HepG2 (cell line): ENCODE data around the gene PFN1. TPM values are rescaled to one million over a fixed set of nuclear protein-coding genes. Genes with fewer than 3 reads are reported as not detected.

Experiments
- GZF1 ChIP-seq: sonication (generic); formaldehyde crosslinking; IDR thresholded peaks from 2 replicates; pipeline ENCODE4 v1.5.1; 2020; ENCODE audit warnings: mild to moderate bottlenecking, missing genetic modification reagents
- HOXA9 ChIP-seq: sonication (generic); formaldehyde crosslinking; IDR thresholded peaks from 2 replicates; pipeline ENCODE4 v1.8.1; 2022; ENCODE audit warnings: missing genetic modification reagents, mild to moderate bottlenecking, moderate library complexity, borderline replicate concordance
- PAXIP1 ChIP-seq: sonication (generic); formaldehyde crosslinking; conservative IDR thresholded peaks from 2 replicates; pipeline ENCODE4 v1.4.0; 2020; ENCODE audit warnings: mild to moderate bottlenecking, missing genetic modification reagents, moderate library complexity
- PITX1 ChIP-seq: sonication (generic); formaldehyde crosslinking; IDR thresholded peaks from 2 replicates; pipeline ENCODE4 v1.5.1; 2020; ENCODE audit warnings: mild to moderate bottlenecking, missing genetic modification reagents
- REPIN1 ChIP-seq: sonication (generic); formaldehyde crosslinking; IDR thresholded peaks from 2 replicates; pipeline ENCODE4 v1.8.0; 2022; ENCODE audit warnings: missing genetic modification reagents, low read depth, mild to moderate bottlenecking, borderline replicate concordance
- SMAD1 ChIP-seq: sonication (generic); formaldehyde crosslinking; IDR thresholded peaks from 2 replicates; pipeline ENCODE4 v1.4.0; 2020; ENCODE audit warnings: missing genetic modification reagents, low read depth, mild to moderate bottlenecking, borderline replicate concordance
- SP2 ChIP-seq: sonication (generic); formaldehyde crosslinking; IDR thresholded peaks from 2 replicates; pipeline ENCODE4 v1.5.1; 2020; ENCODE audit warnings: mild to moderate bottlenecking, missing genetic modification reagents
- SRSF4 ChIP-seq: fragments of 200-400 bp; formaldehyde crosslinking; IDR thresholded peaks from one replicate; pipeline ENCODE4 v1.6.1; 2018; ENCODE audit warnings: mild to moderate bottlenecking, low read depth, low read length, moderate library complexity; ENCODE audit not compliant: poor library complexity, severe bottlenecking
- TRAFD1 ChIP-seq: sonication (generic); formaldehyde crosslinking; IDR thresholded peaks from 2 replicates; pipeline ENCODE4 v1.5.1; 2020; ENCODE audit warnings: missing genetic modification reagents, mild to moderate bottlenecking, borderline replicate concordance
- ZFP1 ChIP-seq: IDR thresholded peaks from 2 replicates; pipeline ENCODE4 v1.6.1; 2016
- ZNF263 ChIP-seq: sonication (generic); formaldehyde crosslinking; IDR thresholded peaks from 2 replicates; pipeline ENCODE4 v1.4.0; 2020; ENCODE audit warnings: missing genetic modification reagents
- ZNF3 ChIP-seq: IDR thresholded peaks from 2 replicates; pipeline ENCODE4 v1.7.0; 2017; ENCODE audit warnings: inconsistent platforms
- ZNF326 ChIP-seq: sonication (generic); formaldehyde crosslinking; IDR thresholded peaks from 2 replicates; pipeline ENCODE4 v1.4.0; 2020; ENCODE audit warnings: missing genetic modification reagents, borderline replicate concordance
- ZNF407 ChIP-seq: sonication (generic); formaldehyde crosslinking; IDR thresholded peaks from one replicate; pipeline ENCODE4 v1.5.1; 2020; ENCODE audit warnings: mild to moderate bottlenecking, missing genetic modification reagents; ENCODE audit errors: not compliant biosample characterization
- ZNF431 ChIP-seq: sonication (generic); formaldehyde crosslinking; IDR thresholded peaks from 2 replicates; pipeline ENCODE4 v1.9.0; 2022; ENCODE audit warnings: missing genetic modification reagents, low read depth, mild to moderate bottlenecking, borderline replicate concordance
- polyA plus RNA-seq, 8 experiments: library from polyadenylated mRNA; depleted of rRNA in 3 of 8; stranded (reverse) in 7 of 8; unstranded in 1 of 8; fragments of >200 nt; fragmentation: Illumina TruSeq in 4 of 8; extraction: Trizol in 4 of 8; gene quantifications; 2 replicates each; pipeline versions ENCODE4 v1.2.1 to v1.2.3, GENCODE V29; 2011 to 2016; ENCODE audit warnings: low read depth in 4 of 8, missing spikeins in 1 of 8, mixed read lengths in 1 of 8; ENCODE audit not compliant: insufficient read depth in 1 of 8
- total RNA-seq, 5 experiments: library from RNA; depleted of rRNA; stranded (reverse); fragments of >200 nt; fragmentation: Illumina TruSeq; extraction: Trizol; gene quantifications; 2 replicates each; pipeline ENCODE4 v1.2.3, GENCODE V29; 2016; ENCODE audit warnings: low read depth in 1 of 5

The PFN1 gene
- total and polyA plus RNA-seq, 2 of the 13 experiments (the other 11 are each of a cell fraction or from before 2014, with no cell fraction given), result 494 to 613 TPM

GRCh38 chr17:4948166-4948930 lies at the start of gene PFN1 (continued):
- no peak for TF ChIP-seq ZNF407 (CRISPR knock-in tag)
- TF ChIP-seq ZNF3 (CRISPR knock-in tag), result no peak
- TF ChIP-seq ZNF263 (CRISPR knock-in tag), result no peak; the same call in 1 of the 2 replicates
- peak; percentile 43 for TF ChIP-seq PAXIP1 (CRISPR knock-in tag)
- no peak for TF ChIP-seq ZNF431 (CRISPR knock-in tag)
- no peak for TF ChIP-seq SRSF4
- TF ChIP-seq ZFP1 (CRISPR knock-in tag), result no peak
- TF ChIP-seq PITX1, result no peak
- TF ChIP-seq SMAD1 (CRISPR knock-in tag), result no peak; the same call in 1 of the 2 replicates
- no peak for TF ChIP-seq GZF1 (CRISPR knock-in tag)
- no peak for TF ChIP-seq REPIN1
- TF ChIP-seq HOXA9, result no peak
- no peak for TF ChIP-seq TRAFD1 (CRISPR knock-in tag)
- no peak for TF ChIP-seq ZNF326 (CRISPR knock-in tag)
- peak; percentile 56; the same call in 1 of the 2 replicates for TF ChIP-seq SP2 (CRISPR knock-in tag)
